Naive B cell (primary cell): ENCODE results near the gene AATF. TPM values are rescaled to one million over a fixed set of nuclear protein-coding genes. Genes with fewer than 3 reads are reported as not detected.

ENCODE experiments used
- ATAC-seq, 2 donors: fragments of 150-1000 bp; cut with Tn5 transposase; 2 replicates each; pipeline ENCODE4 v1.10.0; 2021; ENCODE audit warnings: low read depth in 2 of 2, mild to moderate bottlenecking in 2 of 2, moderate library complexity in 2 of 2
- DNase-seq: peaks from one replicate; pipeline ENCODE4 v3.0.0; 2022
- H3K27ac Mint-ChIP-seq, 6 donors: one replicate each; pipeline ENCODE4 v1.8.0; 2020 to 2022; ENCODE audit warnings: mild to moderate bottlenecking in 6 of 6, mixed read lengths in 6 of 6, moderate library complexity in 5 of 6, inconsistent platforms in 2 of 6
- H3K27me3 Mint-ChIP-seq, 3 donors: one replicate each; pipeline ENCODE4 v1.8.0; 2021 to 2022; ENCODE audit warnings: mixed read lengths in 3 of 3, mild to moderate bottlenecking in 1 of 3
- H3K36me3 Mint-ChIP-seq, 2 donors: one replicate each; pipeline ENCODE4 v1.8.0; 2020 to 2022; ENCODE audit warnings: mixed read lengths in 2 of 2, inconsistent platforms in 1 of 2, mild to moderate bottlenecking in 1 of 2
- H3K4me1 Mint-ChIP-seq, 3 donors: one replicate each; pipeline ENCODE4 v1.8.0; 2020 to 2022; ENCODE audit warnings: mixed read lengths in 3 of 3, inconsistent platforms in 1 of 3, mild to moderate bottlenecking in 1 of 3, moderate library complexity in 1 of 3
- H3K4me3 Mint-ChIP-seq, 8 donors: one replicate each; pipeline ENCODE4 v1.8.0; 2020 to 2022; ENCODE audit warnings: mild to moderate bottlenecking in 8 of 8, mixed read lengths in 8 of 8, moderate library complexity in 8 of 8, inconsistent platforms in 2 of 8
- H3K9me3 Mint-ChIP-seq, 7 donors: one replicate each; pipeline ENCODE4 v1.8.0; 2020 to 2022; ENCODE audit warnings: mixed read lengths in 7 of 7, mild to moderate bottlenecking in 5 of 7, inconsistent platforms in 2 of 7, moderate library complexity in 1 of 7
- polyA plus RNA-seq, 6 donors: library from polyadenylated mRNA; unstranded; fragments of 300-500 nt; fragmentation: Illumina TruSeq; gene quantifications; one replicate each; pipeline ENCODE4 v1.2.3, GENCODE V29; 2021; ENCODE audit warnings: low read depth in 6 of 6

The AATF gene
- polyA plus RNA-seq, 6 donors from 2014 or later = 63.8 to 96.7 (median 73.2) TPM

- Mint-ChIP-seq H3K4me1 (peaks cover 68 to 90% (median 71%) of the 10 kb centered on the region in 3 donors), H3K4me3 (peak overlapping the region; percentile 45 to 84 (median 74)), H3K27me3 (peaks cover 78 to 93% (median 87%) of the 10 kb centered on the region in 3 donors), H3K27ac (peak overlapping the region in 4 of 6 donors; percentile 5 to 67 (median 52)), H3K9me3 (peaks cover 0 to 9% (median 2%) of the 10 kb centered on the region in 7 donors), H3K36me3 (peaks cover 0 to 10% of the 10 kb centered on the region in 2 donors)
- ATAC-seq = no peak
- DNase-seq = no peak
Measured at GRCh38 chr17:36932694-36933511, 15.9 kb upstream of the AATF start.

DNA sequence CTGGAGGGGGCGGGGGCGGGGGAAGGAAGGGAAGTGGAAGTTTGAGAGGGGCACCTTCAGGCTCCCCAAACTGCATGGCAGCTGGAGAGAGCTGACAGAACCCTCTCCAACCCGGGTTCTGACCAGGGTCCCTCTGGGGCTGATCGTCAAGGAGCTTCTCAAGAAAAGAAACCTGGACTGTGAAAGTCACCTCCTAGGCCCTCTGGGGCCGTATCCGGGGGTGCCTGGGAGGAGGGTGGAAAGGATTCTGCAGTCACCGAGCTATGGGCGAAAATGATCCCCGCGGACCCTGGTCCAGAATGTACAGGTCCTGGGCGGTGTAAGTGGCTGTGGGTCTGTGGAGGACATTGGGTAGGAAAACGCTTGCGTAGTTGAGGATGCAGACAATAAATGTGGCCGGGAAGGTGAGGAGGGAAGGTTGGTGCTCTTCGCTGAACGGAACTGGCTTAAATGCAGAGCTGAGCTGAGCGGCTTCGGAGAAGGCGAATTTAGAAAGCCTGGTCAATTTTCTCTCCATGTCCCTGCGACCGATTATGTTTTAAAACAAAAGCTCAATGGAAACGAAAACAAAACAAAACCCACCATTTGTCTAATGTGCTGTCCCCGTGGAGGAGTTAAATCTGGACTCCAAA is 15.1 kb upstream of the AATF start:
- H3K4me3 Mint-ChIP-seq = peak overlapping the region in 7 of 8 donors; percentile 69 to 83 (median 78)
- ATAC-seq = no peak
- H3K4me1 Mint-ChIP-seq = peaks cover 64 to 86% (median 71%) of the 10 kb centered on the region in 3 donors
- H3K9me3 Mint-ChIP-seq = peaks cover 0 to 9% (median 2%) of the 10 kb centered on the region in 7 donors
- H3K27me3 Mint-ChIP-seq = peaks cover 75 to 96% (median 86%) of the 10 kb centered on the region in 3 donors
- DNase-seq = no peak
- H3K36me3 Mint-ChIP-seq = peaks cover 0 to 10% of the 10 kb centered on the region in 2 donors
- H3K27ac Mint-ChIP-seq = peak overlapping the region in 4 of 6 donors; percentile 5 to 93 (median 73)

- peaks cover 62 to 86% (median 71%) of the 10 kb centered on the region in 3 donors for H3K4me1 Mint-ChIP-seq
- H3K9me3 Mint-ChIP-seq = peaks cover 0 to 9% (median 2%) of the 10 kb centered on the region in 7 donors
- peak overlapping the region in 7 of 8 donors; percentile 69 to 83 (median 78) for H3K4me3 Mint-ChIP-seq
- DNase-seq (no peak), ATAC-seq (no peak)
- H3K27ac Mint-ChIP-seq = peak overlapping the region in 4 of 6 donors; percentile 5 to 93 (median 73)
- peaks cover 0 to 10% of the 10 kb centered on the region in 2 donors for H3K36me3 Mint-ChIP-seq
- H3K27me3 Mint-ChIP-seq = peaks cover 73 to 96% (median 86%) of the 10 kb centered on the region in 3 donors
Measured at GRCh38 chr17:36934144-36934691, 14.5 kb upstream of the AATF start.

GRCh38 chr17:36934692-36935630 is 13.8 kb upstream of the AATF start:
- Mint-ChIP-seq H3K9me3 (peaks cover 0 to 13% (median 4%) of the 10 kb centered on the region in 7 donors), H3K27me3 (peaks cover 69 to 94% (median 84%) of the 10 kb centered on the region in 3 donors), H3K36me3 (peaks cover 0 to 10% of the 10 kb centered on the region in 2 donors), H3K27ac (peak overlapping the region in 4 of 6 donors; percentile 60 to 94 (median 78)), H3K4me1 (peaks cover 65 to 84% (median 73%) of the 10 kb centered on the region in 3 donors), H3K4me3 (peak overlapping the region; percentile 54 to 89 (median 82))
- no peak for ATAC-seq
- no peak for DNase-seq

GRCh38 chr17:36935671-36936454 is 12.9 kb upstream of the AATF start:
- H3K4me1 Mint-ChIP-seq = peaks cover 66 to 83% (median 77%) of the 10 kb centered on the region in 3 donors
- no peak for DNase-seq

DNA sequence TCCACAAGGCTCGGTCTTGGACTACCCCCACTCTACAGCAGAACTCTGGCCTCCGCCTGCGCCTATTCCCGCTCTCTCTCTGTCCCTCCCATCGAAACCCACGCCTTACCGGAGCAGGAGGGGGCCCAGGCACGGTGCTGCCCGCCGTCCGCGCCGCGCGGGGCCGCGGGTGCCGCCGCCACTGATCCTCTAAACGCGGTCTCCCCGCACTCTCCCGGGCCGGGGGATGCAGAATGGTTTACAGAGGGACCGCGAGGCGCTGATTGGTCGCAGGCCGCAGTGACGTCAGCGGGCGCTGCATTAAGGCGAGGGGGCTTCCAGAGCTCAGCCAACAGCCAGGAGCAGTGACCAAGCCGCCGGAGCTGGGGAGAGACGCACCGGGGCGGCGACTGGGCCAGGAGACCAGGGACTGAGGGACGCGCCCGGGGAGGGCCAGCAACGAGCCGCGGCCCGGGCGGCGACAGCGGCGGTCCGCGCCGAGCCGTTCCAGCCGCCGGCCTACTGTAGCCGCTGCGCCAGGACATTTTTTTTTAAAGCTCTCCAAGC is 12.2 kb upstream of the AATF start:
- H3K4me3 Mint-ChIP-seq = peak overlapping the region; percentile 83 to 90 (median 86)
- no peak for DNase-seq

More at GRCh38 chr17:36935671-36936454, 12.9 kb upstream of the AATF start:
- H3K27me3 Mint-ChIP-seq = peaks cover 61 to 94% (median 84%) of the 10 kb centered on the region in 3 donors
- H3K36me3 Mint-ChIP-seq = peaks cover 0 to 1% of the 10 kb centered on the region in 2 donors
- no peak for ATAC-seq
- H3K9me3 Mint-ChIP-seq = peaks cover 0 to 13% (median 4%) of the 10 kb centered on the region in 7 donors
- H3K4me3 Mint-ChIP-seq = peak overlapping the region; percentile 54 to 89 (median 81)
- peak overlapping the region in 4 of 6 donors; percentile 61 to 94 (median 78) for H3K27ac Mint-ChIP-seq

GRCh38 chr17:36937001-36937958 is 11.5 kb upstream of the AATF start, which contains the start of gene LHX1:
TSS of gene LHX1 (plus strand) at chr17:36937475. CDS start at chr17:36938198, 723 bp downstream.
- Mint-ChIP-seq H3K4me3 (peak within 1 kb of the TSS; percentile 83 to 90 (median 88)), H3K27me3 (peaks cover 57 to 91% (median 81%) of the 10 kb centered on the region in 3 donors), H3K9me3 (peaks cover 0 to 16% (median 7%) of the 10 kb centered on the region in 7 donors), H3K36me3 (no peaks in the 10 kb centered on the region), H3K4me1 (peaks cover 61 to 77% (median 74%) of the 10 kb centered on the region in 3 donors), H3K27ac (peak within 1 kb of the TSS in 5 of 6 donors; percentile 24 to 95 (median 88))
- ATAC-seq (peak; percentile 23 to 24), DNase-seq (no peak)

More for the DNA sequence above, 12.2 kb upstream of the AATF start:
- no peaks in the 10 kb centered on the region for H3K36me3 Mint-ChIP-seq
- H3K27me3 Mint-ChIP-seq = peaks cover 61 to 94% (median 84%) of the 10 kb centered on the region in 3 donors
- peaks cover 66 to 82% (median 78%) of the 10 kb centered on the region in 3 donors for H3K4me1 Mint-ChIP-seq
- peak overlapping the region in 4 of 6 donors; percentile 59 to 94 (median 82) for H3K27ac Mint-ChIP-seq
- ATAC-seq = peak in 1 of 2 donors; percentile 15
- peaks cover 0 to 14% (median 5%) of the 10 kb centered on the region in 7 donors for H3K9me3 Mint-ChIP-seq

DNA sequence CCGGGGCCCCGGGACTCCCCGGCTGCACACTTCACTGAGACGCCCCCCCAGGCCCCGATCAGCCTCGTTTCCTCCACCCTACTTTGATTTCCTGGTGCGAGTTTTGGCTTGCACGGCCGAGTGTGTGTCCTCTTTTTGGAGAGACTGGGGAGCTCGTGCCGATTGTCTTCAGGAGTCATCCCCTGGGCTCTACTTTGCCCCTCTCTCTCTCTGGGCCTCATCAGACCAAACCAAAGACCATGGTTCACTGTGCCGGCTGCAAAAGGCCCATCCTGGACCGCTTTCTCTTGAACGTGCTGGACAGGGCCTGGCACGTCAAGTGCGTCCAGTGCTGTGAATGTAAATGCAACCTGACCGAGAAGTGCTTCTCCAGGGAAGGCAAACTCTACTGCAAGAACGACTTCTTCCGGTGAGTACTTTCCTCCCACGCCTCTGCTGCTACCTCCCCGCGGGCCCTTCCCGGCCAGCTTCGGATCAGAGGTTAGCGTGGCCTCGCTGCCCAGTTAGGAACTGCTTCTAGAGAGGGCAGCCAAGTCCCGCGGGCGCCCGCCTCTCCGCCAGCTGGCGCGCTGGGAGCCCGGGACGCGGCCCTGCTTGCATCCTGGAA is 10.7 kb upstream of the AATF start:
- Mint-ChIP-seq H3K27me3 (peaks cover 49 to 83% (median 74%) of the 10 kb centered on the region in 3 donors), H3K27ac (peak overlapping the region in 5 of 6 donors; percentile 24 to 95 (median 85)), H3K36me3 (no peaks in the 10 kb centered on the region), H3K9me3 (peaks cover 0 to 16% (median 7%) of the 10 kb centered on the region in 7 donors), H3K4me3 (peak overlapping the region; percentile 83 to 90 (median 88)), H3K4me1 (peaks cover 53 to 71% (median 66%) of the 10 kb centered on the region in 3 donors)
- ATAC-seq (peak; percentile 38 to 40), DNase-seq (no peak)

DNA sequence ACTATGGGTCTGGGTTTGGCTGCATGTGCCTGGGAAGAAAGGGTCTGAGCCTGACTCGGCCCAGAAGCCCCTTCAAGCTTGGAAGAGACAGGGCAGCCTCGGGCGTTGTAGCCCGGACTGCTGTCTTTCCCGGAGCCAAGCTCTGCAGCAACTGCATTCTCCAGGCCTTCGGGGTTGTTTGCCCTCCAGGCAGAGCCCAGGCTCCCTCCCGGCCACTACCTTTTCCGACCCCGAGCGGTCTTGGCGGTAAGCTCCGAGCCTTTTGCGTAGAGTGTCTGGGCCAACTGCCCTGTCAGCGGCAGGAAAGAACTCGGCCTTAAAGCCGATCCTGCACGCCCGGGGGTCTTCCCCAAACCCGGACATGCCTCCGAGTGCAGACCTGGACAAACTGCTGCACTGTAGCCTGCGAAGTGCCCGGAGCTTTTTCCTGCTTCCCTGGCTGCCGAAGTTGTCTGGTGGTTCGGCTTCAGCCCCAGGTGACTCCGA is 10.1 kb upstream of the AATF start:
- peaks cover 0 to 18% (median 8%) of the 10 kb centered on the region in 7 donors for H3K9me3 Mint-ChIP-seq
- peak overlapping the region in 5 of 6 donors; percentile 76 to 95 (median 88) for H3K27ac Mint-ChIP-seq
- peaks cover 53 to 65% (median 60%) of the 10 kb centered on the region in 3 donors for H3K4me1 Mint-ChIP-seq
- H3K27me3 Mint-ChIP-seq = peaks cover 49 to 83% (median 72%) of the 10 kb centered on the region in 3 donors
- ATAC-seq (no peak), DNase-seq (no peak)
- H3K36me3 Mint-ChIP-seq = no peaks in the 10 kb centered on the region
- H3K4me3 Mint-ChIP-seq = peak overlapping the region; percentile 75 to 89 (median 83)
